Esophagus squamous epithelium (tissue), 5 donors: ENCODE results near the gene FGFBP2. TPM values are rescaled to one million over a fixed set of nuclear protein-coding genes. Genes with fewer than 3 reads are reported as not detected.
A peak's percentile ranks its signal among the peaks of the same experiment; 100 is the strongest.

ENCODE experiments used
- DNase-seq: peaks from one replicate; lab custom pipeline; 2025; lab: John Stamatoyannopoulos, UW
- H3K27ac ChIP-seq, 4 donors: fragments of 200-600 bp; sonication (generic); one replicate each; pipeline ENCODE4 v1.5.1; 2016 to 2019; ENCODE audit warnings: mild to moderate bottlenecking in 1 of 4
- H3K27me3 ChIP-seq, 4 donors: fragments of 200-600 bp; sonication (generic); 1 replicate in 3 of 4; 2 replicates in 1 of 4; pipeline versions ENCODE4 v1.5.1 to v1.6.0; 2017 to 2021; ENCODE audit warnings: antibody characterized with exemption in 1 of 4
- H3K36me3 ChIP-seq, 3 donors: fragments of 200-600 bp; sonication (generic); one replicate each; pipeline ENCODE4 v1.5.1; 2016 to 2019
- H3K4me1 ChIP-seq, 3 donors: fragments of 200-600 bp; sonication (generic); one replicate each; pipeline ENCODE4 v1.5.1; 2017 to 2019
- H3K4me3 ChIP-seq, 4 donors: fragments of 200-600 bp; sonication (generic); 1 replicate in 3 of 4; 2 replicates in 1 of 4; pipeline ENCODE4 v1.5.1; 2016 to 2019; ENCODE audit warnings: mild to moderate bottlenecking in 2 of 4, moderate library complexity in 1 of 4
- H3K9me3 ChIP-seq, 3 donors: fragments of 200-600 bp; sonication (generic); one replicate each; pipeline ENCODE4 v1.5.1; 2016 to 2019
- POLR2A ChIP-seq, 4 donors: fragments of 450-650 bp; IDR thresholded peaks; one replicate each; pipeline ENCODE4 v1.6.1; 2017; ENCODE audit warnings: antibody characterized with exemption in 4 of 4, mild to moderate bottlenecking in 4 of 4, moderate library complexity in 3 of 4
- WGBS, 2 donors: methylation state at CpG; one replicate each; pipeline ENCODE4 v1.1.5; 2018; 5-methylcytosine and 5-hydroxymethylcytosine counted together
- intact Hi-C: fragments of 100-400 bp; cut with DNase I; formaldehyde crosslinking; loops from one replicate; pipeline ENCODE4 v1.15.0; 2022
- total RNA-seq, 4 donors: library from RNA; depleted of rRNA; stranded (reverse); fragments of >200 nt; gene quantifications; one replicate each; pipeline ENCODE4 v1.1.0, GENCODE V29; 2016
- TF ChIP-seq, protein P1 (sequence below), 6 experiments: fragments of 450-650 bp in 4 of 6; fragments of 200-600 bp in 2 of 6; sonication (generic) in 2 of 6; IDR thresholded peaks; one replicate each; pipeline ENCODE4 v1.5.1; 2016 to 2019; ENCODE audit warnings: antibody characterized with exemption in 6 of 6, mild to moderate bottlenecking in 4 of 6, moderate library complexity in 4 of 6
- donor health status: DM: yes; HTN: yes; CAD: no.

FGFBP2 gene
- total RNA-seq, 4 donors from 2014 or later, result not detected

DNA sequence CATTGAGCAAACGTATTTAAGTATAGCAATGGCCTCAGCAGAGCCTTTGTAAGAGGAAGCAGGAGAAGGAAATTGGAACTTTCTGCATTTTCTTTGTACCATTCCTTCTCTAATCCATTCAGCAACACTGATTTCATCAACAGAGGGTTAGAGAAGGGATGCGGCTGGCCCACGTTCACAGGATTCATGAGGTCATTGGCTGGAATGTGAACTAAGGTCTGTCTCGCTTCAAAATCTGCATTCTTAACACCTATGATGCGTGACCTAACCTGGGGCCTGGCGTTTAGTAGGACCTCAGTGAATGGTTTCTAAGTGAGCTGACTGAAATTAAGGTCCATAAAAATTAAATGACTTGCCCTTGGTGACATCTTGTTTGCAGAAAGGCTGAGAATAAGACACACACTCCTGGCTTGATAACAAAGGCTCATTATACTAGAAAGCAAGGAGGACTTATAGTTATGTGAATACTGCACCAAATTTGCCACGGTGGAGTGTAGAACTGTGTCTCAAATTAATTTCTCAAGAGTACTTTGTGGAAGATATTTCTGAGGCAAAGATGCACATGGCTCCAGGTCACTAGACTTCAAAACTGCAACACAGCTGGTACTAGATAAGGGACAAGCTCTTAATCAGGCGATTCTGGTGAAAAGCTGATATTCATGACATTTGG, 49.9 kb downstream of the FGFBP2 start:
- intact Hi-C loops, result no loop called here
- H3K4me3 ChIP-seq, result no peak overlapping the region
- peak overlapping the region in 3 of 4 donors; percentile 40 to 81 (median 72) for H3K27ac ChIP-seq
- H3K27me3 ChIP-seq, result no peaks in the 10 kb centered on the region
- H3K36me3 ChIP-seq, result no peaks in the 10 kb centered on the region
- WGBS, 2 donors, result 59 to 61% methylated on average over 3 to 7 of the region's 8 CpGs
- peaks cover 5 to 75% (median 6%) of the 10 kb centered on the region in 3 donors for H3K4me1 ChIP-seq
- H3K9me3 ChIP-seq, result no peaks in the 10 kb centered on the region
- TF ChIP-seq, protein P1, sequence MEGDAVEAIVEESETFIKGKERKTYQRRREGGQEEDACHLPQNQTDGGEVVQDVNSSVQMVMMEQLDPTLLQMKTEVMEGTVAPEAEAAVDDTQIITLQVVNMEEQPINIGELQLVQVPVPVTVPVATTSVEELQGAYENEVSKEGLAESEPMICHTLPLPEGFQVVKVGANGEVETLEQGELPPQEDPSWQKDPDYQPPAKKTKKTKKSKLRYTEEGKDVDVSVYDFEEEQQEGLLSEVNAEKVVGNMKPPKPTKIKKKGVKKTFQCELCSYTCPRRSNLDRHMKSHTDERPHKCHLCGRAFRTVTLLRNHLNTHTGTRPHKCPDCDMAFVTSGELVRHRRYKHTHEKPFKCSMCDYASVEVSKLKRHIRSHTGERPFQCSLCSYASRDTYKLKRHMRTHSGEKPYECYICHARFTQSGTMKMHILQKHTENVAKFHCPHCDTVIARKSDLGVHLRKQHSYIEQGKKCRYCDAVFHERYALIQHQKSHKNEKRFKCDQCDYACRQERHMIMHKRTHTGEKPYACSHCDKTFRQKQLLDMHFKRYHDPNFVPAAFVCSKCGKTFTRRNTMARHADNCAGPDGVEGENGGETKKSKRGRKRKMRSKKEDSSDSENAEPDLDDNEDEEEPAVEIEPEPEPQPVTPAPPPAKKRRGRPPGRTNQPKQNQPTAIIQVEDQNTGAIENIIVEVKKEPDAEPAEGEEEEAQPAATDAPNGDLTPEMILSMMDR (IDR thresholded peaks at IDR 0.05), result no peak
- no peak for TF ChIP-seq POLR2A (IDR thresholded peaks at IDR 0.05)
- no peak for DNase-seq

DNA sequence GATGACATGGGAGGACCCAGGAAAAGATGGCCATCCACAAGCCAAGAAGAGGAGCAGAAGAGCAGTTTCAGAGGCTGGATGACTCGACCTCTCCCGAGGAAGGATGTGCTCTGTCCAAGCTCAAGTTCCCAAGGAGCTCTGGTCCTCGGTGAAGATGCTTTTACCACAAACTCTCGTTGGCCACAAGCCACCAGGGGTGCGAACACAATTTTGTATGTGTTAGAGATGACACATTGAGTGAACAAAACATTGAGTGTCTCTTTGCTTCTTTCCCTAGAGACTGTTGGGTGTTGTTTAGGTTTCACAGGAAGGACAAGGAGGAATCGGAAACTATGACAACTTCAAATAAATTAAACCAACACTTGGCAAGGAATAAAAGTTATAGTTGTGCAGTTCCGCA, 50.7 kb downstream of the FGFBP2 start:
- intact Hi-C loops, result no loop called here
- Histone ChIP-seq H3K27ac (peak overlapping the region in 2 of 4 donors; percentile 72 to 81), H3K9me3 (no peaks in the 10 kb centered on the region), H3K4me1 (peaks cover 0 to 75% (median 5%) of the 10 kb centered on the region in 3 donors), H3K4me3 (no peak overlapping the region), H3K27me3 (no peaks in the 10 kb centered on the region), H3K36me3 (no peaks in the 10 kb centered on the region)
- WGBS, 2 donors, result 69 to 72% methylated on average over 6 of the region's 7 CpGs
- TF ChIP-seq POLR2A (IDR thresholded peaks at IDR 0.05), result no peak
- TF ChIP-seq, protein P1 (IDR thresholded peaks at IDR 0.05), result no peak
- no peak for DNase-seq

Other genes starting within 250 kb of the FGFBP2 start
- gene CD38, start 184.8 kb downstream of the FGFBP2 start, total RNA-seq, result 1 to 10 TPM; 1.1 to 2.5 (median 1.9) TPM
- 100 to 1,000 TPM; 386 to 630 (median 528) TPM for gene FGFBP1, start 24.4 kb downstream of the FGFBP2 start, total RNA-seq
- gene PROM1, start 120.8 kb upstream of the FGFBP2 start, total RNA-seq, result 1 to 10 TPM in 2 of 4 donors, under 1 TPM in 1, not detected in 1; 0.13 to 6.7 (median 1.7) TPM